Activated T-cell treated with anti-CD3 and anti-CD28 coated beads, Interleukin-2, amount 50 U/mL, for 72 hours (primary cell): ENCODE data around the gene TNFSF11. TPM values are rescaled to one million over a fixed set of nuclear protein-coding genes. Genes with fewer than 3 reads are reported as not detected.

ENCODE experiments used
- ATAC-seq, 2 donors: fragments of 150-1000 bp; cut with Tn5 transposase; replicated peaks in 1 of 2; 2 replicates each; pipeline ENCODE4 v1.10.0; 2021; ENCODE audit warnings: moderate library complexity in 2 of 2, mild to moderate bottlenecking in 1 of 2
- DNase-seq, 2 donors: peaks; one replicate each; pipeline ENCODE4 v3.0.0; 2021 to 2022; ENCODE audit warnings: mixed read lengths in 1 of 2
- H3K27ac Mint-ChIP-seq: one replicate; pipeline ENCODE4 v1.8.0; 2022; ENCODE audit warnings: mild to moderate bottlenecking, moderate library complexity, mixed read lengths
- H3K27me3 Mint-ChIP-seq: one replicate; pipeline ENCODE4 v1.8.0; 2022; ENCODE audit warnings: low read depth, mixed read lengths
- H3K36me3 Mint-ChIP-seq, 2 donors: one replicate each; pipeline ENCODE4 v1.8.0; 2022; ENCODE audit warnings: mixed read lengths in 2 of 2, mild to moderate bottlenecking in 1 of 2; ENCODE audit not compliant: insufficient read depth in 2 of 2
- H3K4me1 Mint-ChIP-seq: one replicate; pipeline ENCODE4 v1.8.0; 2022; ENCODE audit warnings: low read depth, mixed read lengths
- H3K4me3 Mint-ChIP-seq, 2 donors: one replicate each; pipeline ENCODE4 v1.8.0; 2022; ENCODE audit warnings: mild to moderate bottlenecking in 2 of 2, mixed read lengths in 2 of 2, moderate library complexity in 2 of 2
- H3K9me3 Mint-ChIP-seq, 2 donors: one replicate each; pipeline ENCODE4 v1.8.0; 2022; ENCODE audit warnings: mixed read lengths in 2 of 2
- total RNA-seq, 2 donors: library from RNA; stranded (reverse); gene quantifications; one replicate each; pipeline ENCODE4 v1.2.3, GENCODE V29; 2022

TNFSF11 gene
- total RNA-seq, 2 donors from 2014 or later = 1.6 to 2.2 TPM

DNA sequence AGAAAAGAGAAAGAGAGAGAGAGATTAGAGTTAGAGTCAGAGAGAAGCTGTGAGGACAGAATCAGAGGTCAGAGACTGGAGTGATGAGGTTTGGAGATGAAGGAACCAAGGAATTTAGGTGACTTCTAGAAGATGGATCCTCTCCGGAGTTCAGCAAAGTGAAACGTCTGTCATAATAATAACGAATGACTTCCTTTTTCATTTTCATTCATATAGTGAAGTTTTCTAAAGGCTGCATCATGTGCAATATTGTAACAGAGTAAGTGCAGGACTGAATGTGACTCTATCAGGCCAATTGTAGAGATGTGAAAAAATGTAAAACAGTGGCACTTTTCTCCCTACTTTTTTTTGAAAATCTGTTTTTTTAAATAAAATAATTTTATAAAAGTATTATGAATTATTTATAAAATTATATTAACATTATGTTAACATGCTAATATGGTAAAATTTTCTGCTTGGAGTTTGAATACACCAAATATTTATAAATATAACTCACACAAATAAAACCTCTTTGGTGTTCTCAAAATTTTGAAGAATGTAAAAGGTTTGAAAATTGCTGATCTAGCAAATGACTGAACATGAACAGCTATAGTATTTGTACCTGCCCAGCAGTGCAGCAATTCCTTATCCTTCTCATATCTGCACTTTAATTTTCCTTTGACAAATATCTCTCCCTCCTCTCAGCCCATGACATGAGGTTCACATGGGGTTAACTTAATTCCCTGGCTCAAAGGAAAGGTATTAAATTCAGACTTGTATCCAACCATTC, 4.2 kb upstream of the TNFSF11 start:
- no peak for ATAC-seq
- peaks cover 21% of the 10 kb centered on the region for H3K27me3 Mint-ChIP-seq

DNA sequence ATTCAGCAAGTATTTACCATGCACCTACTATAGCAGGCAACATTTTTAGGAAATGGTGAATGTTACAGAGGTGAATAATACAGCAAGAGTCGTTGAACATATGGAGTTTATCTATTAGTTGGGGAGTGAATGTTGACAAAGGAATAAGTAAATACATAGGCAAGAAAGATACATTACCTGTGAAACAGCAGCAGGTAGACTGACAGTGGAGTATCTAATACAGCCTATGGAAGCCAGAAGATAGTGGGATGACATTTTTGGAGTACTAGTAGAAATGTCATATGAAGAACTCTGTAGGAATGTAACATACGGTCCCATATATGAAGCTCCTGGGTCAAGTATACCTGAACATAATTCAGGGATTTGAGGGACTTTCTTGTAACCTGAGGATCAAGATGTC, 2.1 kb upstream of the TNFSF11 start:
- ATAC-seq (no peak), DNase-seq (no peak)
- peaks cover 8 to 12% of the 10 kb centered on the region in 2 donors for H3K36me3 Mint-ChIP-seq
- no peak overlapping the region for H3K27ac Mint-ChIP-seq
- H3K9me3 Mint-ChIP-seq = peaks cover 1 to 7% of the 10 kb centered on the region in 2 donors
- H3K4me1 Mint-ChIP-seq = peaks cover 27% of the 10 kb centered on the region
- no peak overlapping the region for H3K4me3 Mint-ChIP-seq
- H3K27me3 Mint-ChIP-seq = peaks cover 34% of the 10 kb centered on the region

More for the DNA sequence above, 4.2 kb upstream of the TNFSF11 start:
- no peak overlapping the region for H3K4me3 Mint-ChIP-seq
- H3K27ac Mint-ChIP-seq = no peak overlapping the region
- peaks cover 5% of the 10 kb centered on the region for H3K4me1 Mint-ChIP-seq
- no peak for DNase-seq
- peaks cover 8 to 13% of the 10 kb centered on the region in 2 donors for H3K36me3 Mint-ChIP-seq
- H3K9me3 Mint-ChIP-seq = peaks cover 5 to 9% of the 10 kb centered on the region in 2 donors

DNA sequence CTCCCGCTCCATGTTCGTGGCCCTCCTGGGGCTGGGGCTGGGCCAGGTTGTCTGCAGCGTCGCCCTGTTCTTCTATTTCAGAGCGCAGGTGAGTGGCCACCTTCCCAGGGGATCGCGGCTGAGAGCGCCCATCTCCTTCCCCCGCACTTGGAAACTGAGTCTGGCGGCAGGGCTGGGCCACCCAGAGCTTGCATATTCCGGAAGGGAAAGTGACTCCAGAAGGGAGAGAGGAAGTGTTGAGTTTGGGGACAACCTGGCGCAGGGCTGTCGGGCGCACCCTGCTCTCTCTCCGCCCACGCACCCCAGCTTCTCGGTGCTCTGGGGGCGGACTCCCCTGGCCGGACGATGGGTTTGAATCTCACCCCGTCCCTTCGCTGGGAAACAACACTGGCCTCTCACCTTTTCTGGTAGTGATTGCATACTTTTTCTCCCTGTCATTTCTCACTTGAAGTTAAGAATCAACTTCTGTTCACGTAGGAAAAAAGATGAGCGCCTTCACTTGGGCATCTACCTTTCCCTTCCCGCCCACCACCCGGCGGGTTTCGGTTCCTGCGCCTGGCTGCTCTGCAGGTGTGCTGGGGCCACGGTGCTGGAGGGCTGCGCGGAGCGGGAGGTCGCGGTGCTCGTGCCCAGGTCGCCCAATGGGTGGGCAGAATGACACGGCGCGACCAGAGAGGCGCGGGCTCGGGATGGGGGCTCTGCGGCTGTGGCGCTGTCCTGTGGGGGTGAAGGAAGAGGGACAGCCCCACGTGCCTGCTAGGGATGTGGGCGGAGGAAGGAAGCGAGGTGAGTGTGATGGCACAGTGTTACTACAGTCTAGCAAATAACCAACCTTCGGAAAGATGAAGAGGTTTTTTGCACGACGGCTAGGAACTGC, 721 bp downstream of the TNFSF11 start:
- H3K27ac Mint-ChIP-seq = peak overlapping the region; percentile 22
- ATAC-seq = peak; percentile 78 to 80
- H3K9me3 Mint-ChIP-seq = peaks cover 1 to 7% of the 10 kb centered on the region in 2 donors
- H3K4me3 Mint-ChIP-seq = peak overlapping the region; percentile 83 to 92
- H3K27me3 Mint-ChIP-seq = peaks cover 56% of the 10 kb centered on the region
- peaks cover 8 to 13% of the 10 kb centered on the region in 2 donors for H3K36me3 Mint-ChIP-seq
- H3K4me1 Mint-ChIP-seq = peaks cover 35% of the 10 kb centered on the region
- peak; percentile 58 to 60 for DNase-seq

DNA sequence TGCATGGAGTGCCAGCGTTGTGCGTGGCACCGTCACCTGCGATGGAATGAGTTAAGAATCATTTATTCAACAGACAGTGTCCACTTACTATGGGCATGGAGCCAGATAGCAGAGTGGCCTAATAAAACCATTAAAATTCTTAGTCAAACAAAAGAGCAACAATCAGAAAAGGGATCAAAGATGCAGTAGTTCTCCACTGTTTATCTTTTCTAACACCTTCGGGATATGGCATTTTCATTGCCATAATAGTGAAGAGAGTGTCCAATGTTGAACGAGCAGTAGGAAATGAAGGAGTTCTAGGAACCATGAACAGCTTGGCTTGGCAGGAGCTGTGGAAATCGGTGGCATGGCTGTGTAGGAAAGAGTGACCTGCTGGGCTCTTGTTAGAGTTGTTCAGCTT, 2.0 kb downstream of the TNFSF11 start:
- Mint-ChIP-seq H3K27me3 (peaks cover 53% of the 10 kb centered on the region), H3K4me1 (peaks cover 35% of the 10 kb centered on the region), H3K9me3 (peaks cover 1 to 6% of the 10 kb centered on the region in 2 donors), H3K27ac (no peak overlapping the region), H3K36me3 (peaks cover 6 to 11% of the 10 kb centered on the region in 2 donors), H3K4me3 (peak overlapping the region; percentile 83 to 92)
- ATAC-seq (no peak), DNase-seq (no peak)

DNA sequence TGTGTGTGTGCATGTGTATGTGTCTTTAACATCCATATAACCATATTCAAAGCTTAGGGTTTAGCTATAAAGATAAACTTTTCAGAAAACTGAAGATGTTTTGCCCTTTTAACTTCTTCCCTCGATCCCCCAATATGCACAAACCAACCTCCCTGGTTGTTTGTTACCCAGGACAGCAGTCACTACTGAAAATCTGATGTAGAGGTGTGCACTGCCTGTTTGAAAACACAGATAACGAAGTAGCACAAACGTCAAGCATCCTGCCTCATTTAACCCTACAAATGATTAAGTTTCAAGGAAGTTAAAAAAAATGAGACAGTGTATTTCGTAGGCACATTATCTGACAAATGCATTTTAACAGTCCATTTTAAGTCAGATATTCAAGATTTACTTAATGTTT, 3.6 kb downstream of the TNFSF11 start:
- Mint-ChIP-seq H3K9me3 (no peaks in the 10 kb centered on the region), H3K36me3 (peaks cover 0 to 5% of the 10 kb centered on the region in 2 donors), H3K4me1 (peaks cover 35% of the 10 kb centered on the region), H3K4me3 (peak overlapping the region in 1 of 2 donors; percentile 83), H3K27me3 (peaks cover 43% of the 10 kb centered on the region), H3K27ac (no peak overlapping the region)
- DNase-seq (no peak), ATAC-seq (no peak)

DNA sequence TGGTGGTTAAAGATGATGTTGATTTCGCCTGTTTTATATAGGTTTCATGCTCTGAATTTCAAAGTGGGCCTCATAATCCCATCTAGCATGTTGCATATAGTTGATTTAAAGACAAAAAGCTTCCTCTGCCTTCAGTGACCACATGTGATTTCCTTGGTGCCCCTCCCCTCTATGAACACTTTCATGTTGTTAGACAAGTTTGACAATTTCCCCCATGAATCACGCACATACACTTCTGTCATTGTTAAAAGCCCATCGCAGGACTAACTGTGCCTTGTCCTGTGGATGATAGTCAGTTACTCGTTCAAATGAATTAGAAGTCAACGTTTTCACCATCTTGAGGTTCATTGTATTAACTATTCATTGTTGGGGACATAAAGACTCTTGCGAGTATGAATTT, 6.7 kb downstream of the TNFSF11 start:
- DNase-seq = no peak
- peaks cover 21% of the 10 kb centered on the region for H3K4me1 Mint-ChIP-seq
- no peak overlapping the region for H3K27ac Mint-ChIP-seq
- no peaks in the 10 kb centered on the region for H3K9me3 Mint-ChIP-seq
- H3K27me3 Mint-ChIP-seq = peaks cover 35% of the 10 kb centered on the region
- H3K4me3 Mint-ChIP-seq = no peak overlapping the region
- no peak for ATAC-seq
- peaks cover 0 to 1% of the 10 kb centered on the region in 2 donors for H3K36me3 Mint-ChIP-seq

DNA sequence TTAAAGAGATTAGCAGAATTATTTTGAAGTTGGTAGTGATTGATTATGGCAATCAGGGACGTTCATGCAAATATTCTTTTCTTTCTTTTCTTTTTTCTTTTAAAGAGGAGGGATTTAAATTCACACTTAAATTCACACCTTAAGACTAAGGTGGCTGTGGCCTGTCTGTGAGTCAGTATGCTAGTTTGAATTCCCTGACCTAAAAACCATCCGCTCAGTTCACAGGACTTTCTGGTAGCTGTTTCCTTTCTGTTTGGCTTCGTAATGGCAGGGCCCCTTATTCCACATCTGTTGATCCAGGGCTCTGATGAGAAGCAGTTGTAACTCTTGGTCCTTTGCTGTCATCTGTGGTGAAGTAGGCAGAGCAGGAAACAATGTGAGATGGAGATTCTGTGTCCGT, 7.5 kb downstream of the TNFSF11 start:
- Mint-ChIP-seq H3K27ac (no peak overlapping the region), H3K4me1 (peaks cover 13% of the 10 kb centered on the region), H3K4me3 (no peak overlapping the region), H3K9me3 (no peaks in the 10 kb centered on the region), H3K27me3 (peaks cover 27% of the 10 kb centered on the region), H3K36me3 (peaks cover 0 to 1% of the 10 kb centered on the region in 2 donors)
- no peak for DNase-seq
- no peak for ATAC-seq

DNA sequence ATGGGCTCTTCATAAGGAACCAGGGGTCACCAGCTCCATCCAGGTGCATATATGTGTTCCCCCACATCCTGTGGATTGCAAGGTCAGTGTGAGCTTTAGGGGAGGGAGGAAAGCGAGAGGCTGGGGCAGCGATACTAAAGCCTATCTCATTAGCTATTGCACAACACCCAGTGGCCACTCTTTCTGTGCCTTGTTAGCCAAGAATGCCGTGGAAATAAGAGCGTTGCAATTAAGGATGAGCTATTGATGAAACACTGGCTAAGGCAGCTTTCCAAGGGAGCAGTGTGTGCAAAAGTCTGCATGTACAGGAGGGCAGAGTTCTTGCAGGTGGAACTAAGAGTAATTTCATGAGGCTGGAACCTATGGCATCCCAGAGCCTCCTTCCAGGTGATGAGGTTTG, 17.6 kb downstream of the TNFSF11 start:
- H3K36me3 Mint-ChIP-seq = no peaks in the 10 kb centered on the region
- no peaks in the 10 kb centered on the region for H3K9me3 Mint-ChIP-seq
- no peak overlapping the region for H3K27ac Mint-ChIP-seq
- H3K27me3 Mint-ChIP-seq = peaks cover 13% of the 10 kb centered on the region
- peaks cover 6% of the 10 kb centered on the region for H3K4me1 Mint-ChIP-seq
- ATAC-seq (no peak), DNase-seq (no peak)
- H3K4me3 Mint-ChIP-seq = no peak overlapping the region

DNA sequence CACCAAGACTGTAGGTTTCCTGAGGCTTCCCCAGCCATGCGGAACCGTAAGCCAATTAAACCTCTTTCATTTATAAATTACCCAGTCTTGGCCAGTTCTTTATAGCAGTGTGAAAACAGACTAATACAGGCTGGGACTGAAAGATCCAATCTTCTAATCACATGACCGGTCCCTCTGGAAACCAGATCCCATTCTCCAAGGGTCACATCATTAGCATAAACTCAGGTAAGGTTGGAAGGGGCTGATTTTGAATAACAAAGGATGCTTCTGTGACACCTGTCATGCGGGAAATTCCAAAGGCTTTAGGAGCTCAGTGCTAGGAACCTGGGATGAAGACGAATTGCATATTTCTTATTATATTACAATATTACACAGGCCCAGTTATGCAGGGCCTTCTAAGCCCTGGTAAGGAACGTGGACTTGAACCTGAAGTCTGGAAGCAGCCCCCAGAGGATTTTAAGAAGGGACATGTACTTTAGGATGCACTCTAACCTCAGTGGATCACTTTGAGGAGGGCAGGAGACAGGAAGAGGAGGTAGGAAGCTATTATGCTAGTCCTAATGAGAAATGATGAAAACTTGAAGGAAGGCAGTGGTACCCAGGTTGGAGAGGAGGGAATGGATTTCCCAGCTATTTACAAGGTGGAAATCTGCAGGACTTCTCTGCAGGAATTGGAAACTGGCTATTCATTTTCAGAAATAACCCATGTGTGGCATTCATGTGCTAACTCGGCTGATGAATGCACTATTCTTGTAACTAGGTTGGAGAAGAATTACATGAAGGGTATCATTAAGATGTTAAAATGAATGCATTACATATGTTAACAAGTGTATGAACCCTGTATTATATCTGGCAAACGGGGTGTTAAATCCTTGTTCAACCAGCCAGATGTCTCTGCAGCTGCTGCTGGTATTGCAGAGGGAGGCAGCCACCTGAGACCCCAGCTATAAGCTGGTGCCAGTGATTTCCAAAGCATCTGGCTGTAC, 19.3 kb downstream of the TNFSF11 start:
- Mint-ChIP-seq H3K27ac (no peak overlapping the region), H3K4me1 (peaks cover 6% of the 10 kb centered on the region), H3K4me3 (no peak overlapping the region), H3K27me3 (peaks cover 13% of the 10 kb centered on the region), H3K36me3 (no peaks in the 10 kb centered on the region), H3K9me3 (no peaks in the 10 kb centered on the region)
- ATAC-seq (no peak), DNase-seq (no peak)

DNA sequence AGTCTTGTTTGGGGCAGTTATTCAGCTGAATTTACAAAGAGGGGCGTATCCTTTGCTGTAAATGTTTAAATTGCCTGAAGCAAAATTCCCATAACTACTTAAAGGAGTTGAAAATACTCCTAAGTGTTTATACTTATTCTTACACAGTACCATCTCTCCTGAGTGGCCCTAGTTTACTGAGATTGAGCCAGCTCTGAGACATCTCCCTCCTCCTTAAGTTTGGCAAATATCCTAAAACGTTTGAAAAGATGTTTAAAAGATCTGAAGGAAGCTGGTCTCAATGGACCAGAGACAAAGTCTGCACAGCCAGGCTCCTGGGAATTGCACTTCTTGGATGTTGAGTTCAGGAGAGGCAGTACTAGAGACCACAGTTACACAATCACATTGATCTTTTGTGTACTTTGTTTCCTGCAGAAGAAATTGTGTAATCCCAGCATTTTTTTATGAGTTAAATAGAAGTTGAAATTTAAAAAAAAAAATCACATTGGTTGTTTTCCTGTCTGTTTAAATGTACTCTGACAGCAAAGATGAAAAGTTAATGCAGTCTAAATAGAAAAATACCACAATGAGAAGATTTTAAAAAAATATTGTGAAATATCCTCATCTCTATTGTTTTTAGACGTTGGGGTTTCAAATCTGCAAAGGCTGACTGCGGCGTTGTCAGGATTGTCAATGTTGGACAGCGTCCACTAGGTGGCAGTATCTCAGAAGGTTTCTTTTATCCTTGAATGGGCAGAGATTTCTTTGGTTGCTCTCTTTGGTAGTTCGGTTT, 20.7 kb downstream of the TNFSF11 start:
- peak in 1 of 2 donors; percentile 58 for ATAC-seq
- Mint-ChIP-seq H3K27ac (peak overlapping the region; percentile 36), H3K4me1 (peaks cover 6% of the 10 kb centered on the region), H3K9me3 (no peaks in the 10 kb centered on the region), H3K27me3 (peaks cover 13% of the 10 kb centered on the region), H3K4me3 (no peak overlapping the region), H3K36me3 (no peaks in the 10 kb centered on the region)
- DNase-seq = peak; percentile 41 to 60

DNA sequence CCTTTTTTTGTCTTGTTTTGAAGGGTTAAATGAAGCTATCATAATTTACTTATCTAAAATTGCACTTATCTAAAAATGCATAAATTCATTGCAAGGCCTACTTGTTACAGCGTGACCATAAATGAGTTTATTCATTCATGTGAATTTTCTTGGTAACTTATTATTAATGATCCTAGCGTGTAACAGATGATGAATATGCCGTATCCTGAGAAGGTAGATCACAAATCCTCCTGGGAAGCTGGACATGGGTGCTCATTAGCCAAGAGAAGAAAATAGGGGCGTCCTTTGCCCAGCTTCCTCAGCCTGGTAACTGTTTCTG, 21.3 kb downstream of the TNFSF11 start:
- no peaks in the 10 kb centered on the region for H3K36me3 Mint-ChIP-seq
- ATAC-seq (no peak), DNase-seq (no peak)
- peaks cover 13% of the 10 kb centered on the region for H3K27me3 Mint-ChIP-seq
- H3K9me3 Mint-ChIP-seq = no peaks in the 10 kb centered on the region
- peaks cover 6% of the 10 kb centered on the region for H3K4me1 Mint-ChIP-seq
- H3K27ac Mint-ChIP-seq = peak overlapping the region; percentile 36
- no peak overlapping the region for H3K4me3 Mint-ChIP-seq

DNA sequence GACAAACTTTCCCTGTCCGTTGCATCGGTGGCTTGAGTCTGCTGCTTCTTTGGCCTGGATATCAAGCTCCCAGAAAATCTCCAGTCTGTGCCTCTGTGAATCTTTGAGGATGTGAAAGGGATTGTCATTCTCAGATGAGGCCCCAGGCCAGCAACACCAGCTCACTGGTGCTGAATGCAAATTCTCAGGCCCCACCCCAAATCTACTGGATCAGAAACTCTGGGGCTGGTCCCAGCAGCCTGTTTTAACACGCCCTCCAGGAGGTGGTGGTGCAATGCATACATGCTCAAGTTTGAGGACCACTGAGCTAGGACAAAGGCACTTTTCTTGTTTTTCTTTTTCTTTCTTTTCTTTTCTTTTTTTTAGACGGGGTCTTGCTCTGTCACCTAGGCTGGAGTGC, 23.6 kb downstream of the TNFSF11 start:
- Mint-ChIP-seq H3K36me3 (no peaks in the 10 kb centered on the region), H3K4me1 (peaks cover 15% of the 10 kb centered on the region), H3K27ac (no peak overlapping the region), H3K9me3 (no peaks in the 10 kb centered on the region), H3K4me3 (no peak overlapping the region), H3K27me3 (peaks cover 13% of the 10 kb centered on the region)
- ATAC-seq (no peak), DNase-seq (no peak)
